ENCODE data around the gene MBD1. TPM values are rescaled to one million over a fixed set of nuclear protein-coding genes. Genes with fewer than 3 reads are reported as not detected.

Gene MBD1
- polyA plus RNA-seq, 1 of the 3 experiments (the other 2 are of a cell fraction): 72.3 TPM

DNA sequence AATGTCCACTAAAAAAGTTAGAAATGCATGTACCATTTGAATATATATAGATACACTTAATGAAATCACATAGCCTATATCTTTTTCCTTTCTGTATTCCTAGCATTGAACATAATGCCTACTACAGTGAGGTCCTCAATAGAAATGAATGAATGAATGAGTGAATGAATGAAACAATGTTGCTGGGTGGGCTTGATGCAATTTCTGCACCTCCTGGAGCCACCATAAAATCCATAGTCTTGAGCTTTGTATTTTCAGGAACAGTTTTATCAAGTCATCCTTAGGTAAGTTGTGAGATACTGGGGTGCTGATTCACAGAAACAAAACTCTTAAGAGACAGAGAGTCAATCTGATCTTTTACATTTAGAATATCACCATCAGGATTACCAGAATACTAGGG is 18.3 kb downstream of the MBD1 start:
- no peaks in the 10 kb centered on the region for H3K9me2 ChIP-seq
- peaks cover 0 to 8% of the 10 kb centered on the region in 2 experiments for H3K36me3 ChIP-seq (replicated peaks in 1 of 2; ENCODE audit: control insufficient read depth in 1 of 2, insufficient read depth in 2 of 2, low read length in 1 of 2)
- peaks cover 15% of the 10 kb centered on the region for H3F3A ChIP-seq (replicated peaks; ENCODE audit: insufficient read depth)
- no peak overlapping the region for H3K4me3 ChIP-seq (ENCODE audit: low read depth in 2 of 2, low read length in 1 of 2)
- H3K4me2 ChIP-seq: no peak overlapping the region
- POLR2A ChIA-PET: no interaction called here
- no peaks in the 10 kb centered on the region for H4K20me1 ChIP-seq (ENCODE audit: insufficient read depth)
- CTCF ChIA-PET: interaction anchor here (0.7 kb wide), 1 partner anchor 374 kb away, joined by 3 read pairs; no protein-coding TSS in a partner anchor
- no peaks in the 10 kb centered on the region for H3K27me3 ChIP-seq (ENCODE audit: insufficient read depth)
- H3K79me2 ChIP-seq (ENCODE audit: insufficient read depth): no peaks in the 10 kb centered on the region
- no peak for DNase-seq
- H3K9me3 ChIP-seq: no peaks in the 10 kb centered on the region
- no peak overlapping the region for H2AFZ ChIP-seq (ENCODE audit: low read depth)
- H3K4me1 ChIP-seq (ENCODE audit: control insufficient read depth in 1 of 2, insufficient read depth in 2 of 2, low read depth in 1 of 2, low read length in 1 of 2): peaks cover 0 to 6% of the 10 kb centered on the region in 2 experiments; a peak in 1 of 4 replicates
- H3K9ac ChIP-seq: no peak overlapping the region
- H3K27ac ChIP-seq (ENCODE audit: low read depth in 2 of 2, low read length in 1 of 2): no peak overlapping the region
- TF ChIP-seq, protein P1, sequence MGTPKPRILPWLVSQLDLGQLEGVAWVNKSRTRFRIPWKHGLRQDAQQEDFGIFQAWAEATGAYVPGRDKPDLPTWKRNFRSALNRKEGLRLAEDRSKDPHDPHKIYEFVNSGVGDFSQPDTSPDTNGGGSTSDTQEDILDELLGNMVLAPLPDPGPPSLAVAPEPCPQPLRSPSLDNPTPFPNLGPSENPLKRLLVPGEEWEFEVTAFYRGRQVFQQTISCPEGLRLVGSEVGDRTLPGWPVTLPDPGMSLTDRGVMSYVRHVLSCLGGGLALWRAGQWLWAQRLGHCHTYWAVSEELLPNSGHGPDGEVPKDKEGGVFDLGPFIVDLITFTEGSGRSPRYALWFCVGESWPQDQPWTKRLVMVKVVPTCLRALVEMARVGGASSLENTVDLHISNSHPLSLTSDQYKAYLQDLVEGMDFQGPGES (IDR thresholded peaks at IDR 0.05; ENCODE audit: low read depth, low read length): no peak

DNA sequence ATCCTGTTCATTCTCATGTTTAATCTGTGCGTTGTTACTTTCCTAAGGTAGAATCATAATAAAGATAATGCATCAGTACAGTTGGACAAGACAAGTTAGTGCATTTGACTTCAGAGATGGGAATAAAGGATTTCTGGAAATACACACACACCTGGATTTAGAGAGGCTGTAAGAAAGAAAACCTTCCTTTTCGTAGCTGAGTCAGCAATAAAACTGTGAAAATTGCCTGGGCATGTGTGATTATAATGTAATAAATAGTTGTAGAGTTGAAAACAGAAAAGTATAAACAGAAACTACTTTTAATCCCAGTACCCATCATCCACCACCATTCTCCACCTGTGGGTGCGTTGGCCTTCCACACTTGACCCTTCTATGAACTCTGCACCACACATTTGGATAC is 30.4 kb downstream of the MBD1 start:
- H2AFZ ChIP-seq (ENCODE audit: low read depth): no peak overlapping the region
- CTCF ChIA-PET: interaction anchor here (1.0 kb wide), 1 partner anchor 106 kb away, joined by 3 read pairs; no protein-coding TSS in a partner anchor
- TF ChIP-seq, protein P2, sequence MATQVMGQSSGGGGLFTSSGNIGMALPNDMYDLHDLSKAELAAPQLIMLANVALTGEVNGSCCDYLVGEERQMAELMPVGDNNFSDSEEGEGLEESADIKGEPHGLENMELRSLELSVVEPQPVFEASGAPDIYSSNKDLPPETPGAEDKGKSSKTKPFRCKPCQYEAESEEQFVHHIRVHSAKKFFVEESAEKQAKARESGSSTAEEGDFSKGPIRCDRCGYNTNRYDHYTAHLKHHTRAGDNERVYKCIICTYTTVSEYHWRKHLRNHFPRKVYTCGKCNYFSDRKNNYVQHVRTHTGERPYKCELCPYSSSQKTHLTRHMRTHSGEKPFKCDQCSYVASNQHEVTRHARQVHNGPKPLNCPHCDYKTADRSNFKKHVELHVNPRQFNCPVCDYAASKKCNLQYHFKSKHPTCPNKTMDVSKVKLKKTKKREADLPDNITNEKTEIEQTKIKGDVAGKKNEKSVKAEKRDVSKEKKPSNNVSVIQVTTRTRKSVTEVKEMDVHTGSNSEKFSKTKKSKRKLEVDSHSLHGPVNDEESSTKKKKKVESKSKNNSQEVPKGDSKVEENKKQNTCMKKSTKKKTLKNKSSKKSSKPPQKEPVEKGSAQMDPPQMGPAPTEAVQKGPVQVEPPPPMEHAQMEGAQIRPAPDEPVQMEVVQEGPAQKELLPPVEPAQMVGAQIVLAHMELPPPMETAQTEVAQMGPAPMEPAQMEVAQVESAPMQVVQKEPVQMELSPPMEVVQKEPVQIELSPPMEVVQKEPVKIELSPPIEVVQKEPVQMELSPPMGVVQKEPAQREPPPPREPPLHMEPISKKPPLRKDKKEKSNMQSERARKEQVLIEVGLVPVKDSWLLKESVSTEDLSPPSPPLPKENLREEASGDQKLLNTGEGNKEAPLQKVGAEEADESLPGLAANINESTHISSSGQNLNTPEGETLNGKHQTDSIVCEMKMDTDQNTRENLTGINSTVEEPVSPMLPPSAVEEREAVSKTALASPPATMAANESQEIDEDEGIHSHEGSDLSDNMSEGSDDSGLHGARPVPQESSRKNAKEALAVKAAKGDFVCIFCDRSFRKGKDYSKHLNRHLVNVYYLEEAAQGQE (IDR thresholded peaks at IDR 0.05; ENCODE audit: low read depth, low read length): no peak
- TF ChIP-seq NFIC (IDR thresholded peaks at IDR 0.05; ENCODE audit: borderline replicate concordance): no peak
- no peak for TF ChIP-seq FOSL2 (IDR thresholded peaks at IDR 0.05; ENCODE audit: borderline replicate concordance, low read depth)
- TF ChIP-seq, protein P3, sequence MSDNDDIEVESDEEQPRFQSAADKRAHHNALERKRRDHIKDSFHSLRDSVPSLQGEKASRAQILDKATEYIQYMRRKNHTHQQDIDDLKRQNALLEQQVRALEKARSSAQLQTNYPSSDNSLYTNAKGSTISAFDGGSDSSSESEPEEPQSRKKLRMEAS (IDR thresholded peaks at IDR 0.05; ENCODE audit: low read depth): no peak
- TF ChIP-seq MXI1 (IDR thresholded peaks at IDR 0.05; ENCODE audit: low read depth, low read length): no peak
- TF ChIP-seq GATA2 (CRISPR knock-in tag; IDR thresholded peaks at IDR 0.05): no peak
- no peak for TF ChIP-seq SIN3A (IDR thresholded peaks at IDR 0.05; ENCODE audit: borderline replicate concordance, low read depth, low read length)
- TF ChIP-seq, protein P4, sequence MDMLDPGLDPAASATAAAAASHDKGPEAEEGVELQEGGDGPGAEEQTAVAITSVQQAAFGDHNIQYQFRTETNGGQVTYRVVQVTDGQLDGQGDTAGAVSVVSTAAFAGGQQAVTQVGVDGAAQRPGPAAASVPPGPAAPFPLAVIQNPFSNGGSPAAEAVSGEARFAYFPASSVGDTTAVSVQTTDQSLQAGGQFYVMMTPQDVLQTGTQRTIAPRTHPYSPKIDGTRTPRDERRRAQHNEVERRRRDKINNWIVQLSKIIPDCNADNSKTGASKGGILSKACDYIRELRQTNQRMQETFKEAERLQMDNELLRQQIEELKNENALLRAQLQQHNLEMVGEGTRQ (IDR thresholded peaks at IDR 0.05; ENCODE audit: borderline replicate concordance, low read depth, low read length): no peak
- TF ChIP-seq TAF1 (IDR thresholded peaks at IDR 0.05; ENCODE audit: borderline replicate concordance, low read depth, low read length): no peak
- TF ChIP-seq RCOR1 (IDR thresholded peaks at IDR 0.05; ENCODE audit: low read length): no peak
- no peak for TF ChIP-seq TCF12 (IDR thresholded peaks at IDR 0.05)
- TF ChIP-seq, protein P5, sequence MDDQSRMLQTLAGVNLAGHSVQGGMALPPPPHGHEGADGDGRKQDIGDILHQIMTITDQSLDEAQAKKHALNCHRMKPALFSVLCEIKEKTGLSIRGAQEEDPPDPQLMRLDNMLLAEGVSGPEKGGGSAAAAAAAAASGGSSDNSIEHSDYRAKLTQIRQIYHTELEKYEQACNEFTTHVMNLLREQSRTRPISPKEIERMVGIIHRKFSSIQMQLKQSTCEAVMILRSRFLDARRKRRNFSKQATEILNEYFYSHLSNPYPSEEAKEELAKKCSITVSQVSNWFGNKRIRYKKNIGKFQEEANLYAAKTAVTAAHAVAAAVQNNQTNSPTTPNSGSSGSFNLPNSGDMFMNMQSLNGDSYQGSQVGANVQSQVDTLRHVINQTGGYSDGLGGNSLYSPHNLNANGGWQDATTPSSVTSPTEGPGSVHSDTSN (IDR thresholded peaks at IDR 0.05): no peak
- no peak for TF ChIP-seq GABPA (IDR thresholded peaks at IDR 0.05; ENCODE audit: low read depth)
- TF ChIP-seq, protein P6, sequence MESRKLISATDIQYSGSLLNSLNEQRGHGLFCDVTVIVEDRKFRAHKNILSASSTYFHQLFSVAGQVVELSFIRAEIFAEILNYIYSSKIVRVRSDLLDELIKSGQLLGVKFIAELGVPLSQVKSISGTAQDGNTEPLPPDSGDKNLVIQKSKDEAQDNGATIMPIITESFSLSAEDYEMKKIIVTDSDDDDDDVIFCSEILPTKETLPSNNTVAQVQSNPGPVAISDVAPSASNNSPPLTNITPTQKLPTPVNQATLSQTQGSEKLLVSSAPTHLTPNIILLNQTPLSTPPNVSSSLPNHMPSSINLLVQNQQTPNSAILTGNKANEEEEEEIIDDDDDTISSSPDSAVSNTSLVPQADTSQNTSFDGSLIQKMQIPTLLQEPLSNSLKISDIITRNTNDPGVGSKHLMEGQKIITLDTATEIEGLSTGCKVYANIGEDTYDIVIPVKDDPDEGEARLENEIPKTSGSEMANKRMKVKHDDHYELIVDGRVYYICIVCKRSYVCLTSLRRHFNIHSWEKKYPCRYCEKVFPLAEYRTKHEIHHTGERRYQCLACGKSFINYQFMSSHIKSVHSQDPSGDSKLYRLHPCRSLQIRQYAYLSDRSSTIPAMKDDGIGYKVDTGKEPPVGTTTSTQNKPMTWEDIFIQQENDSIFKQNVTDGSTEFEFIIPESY (IDR thresholded peaks at IDR 0.05; ENCODE audit: borderline replicate concordance, low read depth): no peak
- TF ChIP-seq, protein P7, sequence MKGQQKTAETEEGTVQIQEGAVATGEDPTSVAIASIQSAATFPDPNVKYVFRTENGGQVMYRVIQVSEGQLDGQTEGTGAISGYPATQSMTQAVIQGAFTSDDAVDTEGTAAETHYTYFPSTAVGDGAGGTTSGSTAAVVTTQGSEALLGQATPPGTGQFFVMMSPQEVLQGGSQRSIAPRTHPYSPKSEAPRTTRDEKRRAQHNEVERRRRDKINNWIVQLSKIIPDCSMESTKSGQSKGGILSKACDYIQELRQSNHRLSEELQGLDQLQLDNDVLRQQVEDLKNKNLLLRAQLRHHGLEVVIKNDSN (IDR thresholded peaks at IDR 0.05; ENCODE audit: borderline replicate concordance, low read depth): no peak
- no peak for TF ChIP-seq NRF1 (IDR thresholded peaks at IDR 0.05; ENCODE audit: low read depth, low read length)

More for the DNA sequence above, 30.4 kb downstream of the MBD1 start:
- WGBS (ENCODE audit: low lambda C conversion rate): 56% methylated on average over 3 of the region's 3 CpGs
- H3K27ac ChIP-seq (ENCODE audit: low read depth in 2 of 2, low read length in 1 of 2): no peak overlapping the region
- DNase-seq: no peak
- no peaks in the 10 kb centered on the region for H3K9me2 ChIP-seq
- no peak overlapping the region for H3K4me2 ChIP-seq
- H3F3A ChIP-seq (replicated peaks; ENCODE audit: insufficient read depth): no peaks in the 10 kb centered on the region
- no peak overlapping the region for H3K9ac ChIP-seq
- H3K27me3 ChIP-seq (ENCODE audit: insufficient read depth): no peaks in the 10 kb centered on the region
- no peaks in the 10 kb centered on the region for H3K4me1 ChIP-seq (ENCODE audit: control insufficient read depth in 1 of 2, insufficient read depth in 2 of 2, low read depth in 1 of 2, low read length in 1 of 2)
- no peaks in the 10 kb centered on the region for H4K20me1 ChIP-seq (ENCODE audit: insufficient read depth)
- H3K4me3 ChIP-seq (ENCODE audit: low read depth in 2 of 2, low read length in 1 of 2): no peak overlapping the region
- no peaks in the 10 kb centered on the region for H3K36me3 ChIP-seq (replicated peaks in 1 of 2; ENCODE audit: control insufficient read depth in 1 of 2, insufficient read depth in 2 of 2, low read length in 1 of 2)
- POLR2A ChIA-PET: no interaction called here
- H3K79me2 ChIP-seq (ENCODE audit: insufficient read depth): no peaks in the 10 kb centered on the region
- H3K9me3 ChIP-seq: no peaks in the 10 kb centered on the region

Measured in SK-N-SH (cell line).